ENCODE results near the gene TRIM64C.
"Not testable (repeated sequence)": the region's sequence is repeated elsewhere in the genome, so short reads cannot be mapped to it uniquely, and the experiment has no call there.

TRIM64C gene, protein sequence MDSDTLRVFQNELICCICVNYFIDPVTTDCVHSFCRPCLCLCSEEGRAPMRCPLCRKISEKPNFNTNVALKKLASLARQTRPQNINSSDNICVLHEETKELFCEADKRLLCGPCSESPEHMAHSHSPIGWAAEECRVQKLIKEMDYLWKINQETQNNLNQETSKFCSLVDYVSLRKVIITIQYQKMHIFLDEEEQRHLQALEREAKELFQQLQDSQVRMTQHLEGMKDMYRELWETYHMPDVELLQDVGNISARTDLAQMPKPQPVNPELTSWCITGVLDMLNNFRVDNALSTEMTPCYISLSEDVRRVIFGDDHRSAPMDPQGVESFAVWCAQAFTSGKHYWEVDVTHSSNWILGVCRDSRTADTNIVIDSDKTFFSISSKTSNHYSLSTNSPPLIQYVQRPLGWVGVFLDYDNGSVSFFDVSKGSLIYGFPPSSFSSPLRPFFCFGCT

DNA sequence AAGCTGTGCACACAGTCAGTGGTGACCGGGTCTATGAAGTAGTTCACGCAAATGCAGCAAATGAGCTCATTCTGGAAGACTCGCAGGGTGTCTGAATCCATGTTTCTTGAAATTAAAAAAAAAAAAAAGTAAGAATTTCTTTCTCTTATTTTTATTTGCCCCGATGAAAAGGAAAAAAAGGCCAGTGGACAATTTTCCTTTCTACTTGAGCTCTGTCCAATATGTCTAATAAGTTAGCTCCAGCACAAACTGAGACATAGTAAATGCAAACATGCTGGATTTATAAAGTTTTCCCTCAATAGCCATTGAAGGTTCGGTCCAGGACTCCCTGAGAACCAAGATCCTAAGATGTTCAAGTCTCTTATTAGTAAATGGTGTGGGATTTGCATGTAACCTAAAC lies at the start of gene TRIM64C:
TRIM64C (minus strand) TSS at position 101 of the 400 bp plus-strand sequence; CDS start at position 101, 0 bp downstream.
- not testable (repeated sequence) for DNase-seq (ENCODE audit: low spot score)

DNA sequence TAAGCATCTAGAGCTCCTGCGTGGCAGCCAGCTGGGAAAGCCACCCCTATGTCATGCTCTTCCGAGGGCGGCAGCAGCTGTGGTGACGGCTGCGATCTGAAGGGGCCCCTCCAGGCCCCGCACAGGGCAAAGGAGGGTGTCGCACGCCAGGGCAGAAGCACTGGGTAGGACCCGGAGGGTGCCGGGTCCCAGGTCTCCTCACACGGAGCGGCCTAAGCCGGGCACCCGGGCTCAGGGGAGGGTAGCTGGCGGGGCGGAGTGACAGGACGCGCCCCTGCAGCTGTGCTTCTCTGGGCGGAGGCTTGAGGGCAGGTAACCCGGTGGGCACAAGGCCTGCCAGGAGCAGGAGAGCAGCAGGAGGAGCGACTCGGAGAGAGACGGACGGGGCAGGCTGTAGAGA lies 43.4 kb upstream of the TRIM64C start:
- not testable (repeated sequence) for DNase-seq (ENCODE audit: low spot score)

DNA sequence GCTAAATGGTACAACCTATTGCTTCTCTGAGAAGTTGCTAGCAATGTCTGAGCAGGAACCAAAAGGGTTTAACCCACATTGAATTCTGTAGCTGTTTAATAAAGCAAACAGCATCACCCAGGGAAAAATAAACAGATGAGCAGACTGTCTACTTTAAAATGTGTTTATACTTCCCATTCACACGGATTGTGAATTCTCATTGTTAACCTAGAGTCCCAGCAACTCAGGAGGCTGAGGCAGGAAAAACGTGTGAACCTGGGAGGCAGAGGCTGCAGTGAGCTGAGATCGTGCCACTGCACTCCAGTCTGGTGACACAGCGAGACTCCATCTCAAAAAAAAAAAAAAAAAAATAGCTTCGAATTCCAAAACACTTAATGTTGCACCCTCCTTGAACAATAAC lies 11.0 kb upstream of the TRIM64C start:
- DNase-seq (ENCODE audit: low spot score) = not testable (repeated sequence)

DNA sequence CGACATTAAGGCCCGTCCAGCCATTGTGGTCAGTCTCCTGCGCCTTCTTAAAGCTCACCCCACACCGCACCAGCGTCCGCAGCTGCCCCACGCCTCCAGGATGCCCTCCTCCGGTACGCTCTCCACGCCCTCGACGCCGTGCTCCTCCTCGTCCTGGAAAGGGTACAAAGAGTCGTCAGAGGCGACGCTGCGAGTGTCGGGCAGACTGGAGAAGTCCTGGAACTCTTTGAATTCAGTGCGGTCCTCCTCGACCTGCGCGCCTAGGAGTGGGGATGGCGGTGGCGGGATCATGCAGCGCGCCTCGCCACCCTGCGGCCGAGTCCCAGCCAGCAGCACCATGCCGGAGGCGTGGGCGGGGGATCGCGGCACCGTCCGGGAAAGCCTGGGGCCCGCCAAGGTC lies 9.1 kb downstream of the TRIM64C start:
- DNase-seq (ENCODE audit: low spot score) = not testable (repeated sequence)

DNA sequence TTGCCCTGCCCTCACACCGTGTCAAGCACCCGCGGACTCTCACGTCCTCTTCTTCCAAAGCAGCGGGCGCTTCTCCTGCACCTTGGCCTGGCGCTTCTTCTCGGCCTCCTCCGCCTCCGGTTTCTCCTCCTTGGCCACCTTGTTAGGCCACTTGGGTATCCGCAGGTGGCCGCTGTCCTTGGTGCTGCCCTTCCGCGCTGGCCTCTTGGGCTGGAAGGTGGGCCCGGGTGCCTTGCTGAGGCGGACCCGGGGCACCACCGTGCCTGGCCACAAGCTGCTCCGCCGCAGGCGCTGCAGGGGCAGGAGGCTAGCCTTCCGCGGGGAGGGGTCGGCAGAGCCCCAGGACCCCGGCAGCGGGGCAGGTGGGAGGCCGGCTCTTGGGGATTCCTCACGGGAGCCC lies 10.7 kb downstream of the TRIM64C start:
- not testable (repeated sequence) for DNase-seq (ENCODE audit: low spot score)

DNA sequence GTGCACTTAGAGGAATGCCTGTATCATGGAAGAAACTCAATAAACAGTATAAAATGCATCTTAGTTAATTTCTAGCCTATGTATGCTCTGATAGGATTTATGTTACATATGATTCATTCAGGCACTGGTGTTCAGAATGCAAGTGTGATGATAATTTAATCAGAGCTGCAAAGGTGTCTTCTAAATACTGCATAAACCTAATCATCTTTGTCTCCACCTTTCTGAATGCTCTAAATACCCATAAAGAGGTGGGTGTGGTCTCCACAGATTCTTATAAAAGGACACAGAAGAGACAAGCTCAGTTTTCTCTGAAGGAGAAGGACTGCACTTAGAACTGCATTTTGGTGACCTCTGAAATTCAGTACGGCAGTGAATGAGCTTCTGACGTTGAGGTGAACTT lies 30.4 kb downstream of the TRIM64C start, which contains the start of gene TRIM49B:
TRIM49B (plus strand) TSS at position 301 of the 400 bp plus-strand sequence. CDS start 2,777 bp downstream, outside the sequence.
- DNase-seq (ENCODE audit: low spot score) = not testable (repeated sequence)
